ENCODE measurements around the gene LAMTOR1. TPM values are rescaled to one million over a fixed set of nuclear protein-coding genes. Genes with fewer than 3 reads are reported as not detected.
A peak's percentile ranks its signal among the peaks of the same experiment; 100 is the strongest.

The LAMTOR1 gene
- total RNA-seq, 1 donor from 2014 or later = 32.5 TPM

GRCh38 chr11:72120930-72121329, 17.8 kb upstream of the LAMTOR1 start:
- DNase-seq (ENCODE audit: low spot score) (no peak), ATAC-seq (no peak)

- ATAC-seq (no peak), DNase-seq (ENCODE audit: low spot score) (no peak)
Observed at GRCh38 chr11:72119198-72119597, 16.1 kb upstream of the LAMTOR1 start.

- DNase-seq (ENCODE audit: low spot score) = no peak
- ATAC-seq = no peak
Observed at GRCh38 chr11:72116019-72116755, 13.1 kb upstream of the LAMTOR1 start.

DNA sequence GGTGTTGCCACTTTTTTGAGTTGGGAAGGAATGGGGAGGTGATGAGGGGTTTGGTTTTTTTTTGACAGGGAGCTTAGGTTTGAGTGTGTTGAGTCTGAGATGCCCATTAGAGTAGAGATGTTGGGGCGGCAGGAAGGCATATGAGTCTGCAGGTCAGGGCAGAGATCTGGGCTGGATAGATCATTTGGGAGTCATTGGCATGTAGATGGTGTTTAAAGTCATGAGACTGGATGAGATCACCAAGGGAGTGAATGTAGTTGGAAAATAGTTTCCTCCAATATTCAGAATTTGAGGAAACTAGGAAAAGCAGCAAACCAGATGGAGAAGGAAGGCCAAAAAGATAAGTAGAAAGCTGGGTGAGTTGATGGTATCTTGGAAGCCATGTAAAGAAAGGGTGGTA, 11.5 kb upstream of the LAMTOR1 start:
- no peak for DNase-seq (ENCODE audit: low spot score)
- ATAC-seq = no peak

GRCh38 chr11:72112978-72113808, 10.1 kb upstream of the LAMTOR1 start:
- DNase-seq (ENCODE audit: low spot score) (no peak), ATAC-seq (no peak)

DNA sequence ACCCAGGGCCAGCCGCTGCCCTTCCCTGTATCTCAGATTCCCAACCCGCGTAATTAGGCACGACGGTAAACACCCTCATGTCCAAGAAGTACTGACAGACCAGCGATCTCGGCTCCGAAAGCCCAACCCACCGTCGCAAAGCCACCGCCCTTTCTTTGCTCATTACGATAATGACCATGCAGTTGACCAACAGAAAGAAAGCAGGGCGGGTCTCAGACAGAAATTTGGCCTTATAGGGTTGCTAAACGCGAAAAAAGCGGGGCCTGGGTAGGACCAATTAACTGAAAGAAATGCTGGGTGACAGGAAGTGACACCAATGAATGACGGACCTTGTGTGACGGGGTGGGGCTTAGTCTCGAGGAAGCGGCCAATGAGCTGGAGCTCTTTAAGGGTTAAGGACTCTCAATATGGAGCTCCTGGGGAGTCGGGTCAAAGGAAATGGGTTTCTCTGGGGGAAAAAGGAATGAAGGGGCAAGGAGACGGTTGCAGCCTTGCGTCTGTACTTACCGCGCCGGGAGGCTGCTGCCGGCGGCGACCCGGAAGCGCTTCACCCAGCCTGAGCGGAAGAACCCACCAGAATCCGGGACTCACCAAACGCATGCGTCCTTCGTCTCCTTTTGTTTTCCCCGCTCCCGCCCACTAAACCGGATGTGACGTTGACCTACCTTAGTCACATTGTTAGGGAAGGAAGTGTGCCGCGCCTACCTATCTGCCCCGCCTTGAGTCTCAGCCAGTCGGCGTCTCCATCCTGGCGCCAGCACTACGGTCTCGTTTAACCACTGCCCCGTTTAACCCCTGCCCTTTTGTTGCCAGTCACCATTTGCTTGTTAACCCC, 9.3 kb upstream of the LAMTOR1 start, which contains the start of gene ANAPC15:
ANAPC15 (minus strand) TSS at position 553 of the 835 bp plus-strand sequence. CDS start 1,419 bp downstream, outside the sequence.
- peak; percentile 91 for ATAC-seq

DNA sequence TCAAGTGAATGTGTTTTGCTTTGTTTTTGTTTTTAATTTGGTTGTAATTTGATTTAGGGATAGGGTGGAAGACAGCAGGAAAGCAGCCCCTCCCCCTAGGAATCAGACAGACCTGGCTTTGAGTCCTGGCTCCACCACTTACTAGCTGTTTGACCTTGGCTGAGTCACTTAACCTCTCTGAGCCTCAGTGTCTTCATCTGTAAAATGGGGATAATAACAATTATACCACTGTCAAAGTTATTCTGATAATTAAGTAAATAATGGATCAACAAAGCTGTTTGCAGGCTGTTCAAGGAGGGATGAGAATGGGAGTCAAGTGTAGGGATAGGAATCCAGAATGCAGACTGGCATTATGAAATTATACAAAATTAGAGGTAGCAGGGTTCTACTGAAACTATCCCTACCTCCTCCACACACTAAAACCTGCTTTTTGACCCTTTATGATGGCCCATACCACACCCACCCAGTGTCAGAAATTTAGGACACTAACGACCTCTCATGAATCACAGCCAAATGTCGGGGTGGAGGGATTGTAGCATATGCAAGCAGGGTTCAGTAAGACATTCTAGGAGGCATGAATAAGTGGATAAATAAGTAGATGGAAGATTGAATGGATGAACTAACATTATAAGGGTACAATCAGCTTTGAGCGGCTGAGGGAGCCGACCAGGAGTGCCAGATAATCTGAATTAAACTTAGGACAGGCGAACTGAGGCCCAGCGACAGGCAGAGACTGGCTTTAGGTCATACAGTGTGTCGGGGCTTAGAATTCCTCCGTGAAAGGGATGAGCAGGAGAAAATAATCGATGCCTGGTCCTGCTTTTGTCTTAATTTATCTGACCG, 8.4 kb upstream of the LAMTOR1 start:
- ATAC-seq (no peak), DNase-seq (ENCODE audit: low spot score) (no peak)

More for the DNA sequence above, 9.3 kb upstream of the LAMTOR1 start, which contains the start of gene ANAPC15:
- peak; percentile 99 for DNase-seq (ENCODE audit: low spot score)

DNA sequence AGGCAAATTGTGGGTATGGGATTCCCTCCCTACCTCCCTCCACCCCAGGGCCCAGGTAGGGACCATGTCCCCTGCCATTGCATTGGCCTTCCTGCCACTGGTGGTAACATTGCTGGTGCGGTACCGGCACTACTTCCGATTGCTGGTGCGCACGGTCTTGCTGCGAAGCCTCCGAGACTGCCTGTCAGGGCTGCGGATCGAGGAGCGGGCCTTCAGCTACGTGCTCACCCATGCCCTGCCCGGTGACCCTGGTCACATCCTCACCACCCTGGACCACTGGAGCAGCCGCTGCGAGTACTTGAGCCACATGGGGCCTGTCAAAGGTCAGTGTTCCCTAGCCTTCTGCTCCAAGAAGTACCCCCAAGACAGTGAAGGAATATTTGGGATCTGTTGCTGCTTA, 2.8 kb upstream of the LAMTOR1 start, which contains the start of gene TOMT:
TOMT (plus strand) TSS at position 37 of the 400 bp plus-strand sequence; CDS start at position 65, 28 bp downstream.
- ATAC-seq (no peak), DNase-seq (ENCODE audit: low spot score) (no peak)

DNA sequence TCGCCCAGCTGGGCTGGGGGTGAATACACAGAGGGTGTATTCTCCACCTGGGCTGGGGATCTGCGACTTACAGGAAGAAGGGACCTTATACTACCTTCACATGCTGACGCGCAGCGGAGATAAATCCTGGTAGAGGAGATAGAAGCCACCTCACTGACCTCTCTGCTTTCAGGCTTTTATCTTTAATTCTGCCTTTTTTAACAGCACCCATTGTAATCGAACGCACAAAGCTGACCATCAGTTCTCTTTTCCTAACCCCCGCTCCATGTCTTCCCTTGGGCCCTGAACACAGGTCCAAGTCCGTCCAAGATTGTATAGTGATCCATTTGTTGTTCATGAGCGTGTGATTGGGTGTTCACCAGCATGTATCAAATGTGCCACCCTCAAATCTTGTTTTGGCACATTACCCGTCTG, 664 bp upstream of the LAMTOR1 start:
- DNase-seq (ENCODE audit: low spot score) = no peak
- ATAC-seq = no peak

GRCh38 chr11:72102631-72102945, 509 bp downstream of the LAMTOR1 start:
- no peak for DNase-seq (ENCODE audit: low spot score)
- ATAC-seq = no peak

GRCh38 chr11:72102162-72102561, 935 bp downstream of the LAMTOR1 start:
- ATAC-seq = no peak

DNA sequence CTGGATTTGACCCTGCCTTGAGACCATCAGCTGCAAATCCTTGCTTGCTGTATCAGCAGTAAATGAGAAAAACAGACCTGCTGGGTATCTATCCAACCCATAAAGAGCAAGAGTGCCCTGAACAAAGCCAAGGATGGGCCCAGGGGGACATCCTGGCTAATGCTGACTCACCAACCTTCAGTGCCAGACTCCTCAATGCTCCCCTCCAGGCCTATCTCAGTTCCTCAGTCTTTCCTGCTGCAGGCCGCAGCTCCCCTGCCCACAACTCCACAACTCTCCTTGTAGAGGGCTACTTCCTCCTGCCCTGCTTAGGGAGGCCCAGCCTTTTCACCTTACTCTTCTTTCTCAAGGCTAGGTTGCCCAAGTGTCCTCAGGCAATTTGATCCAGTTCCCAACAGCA, 2.6 kb downstream of the LAMTOR1 start:
- no peak for DNase-seq (ENCODE audit: low spot score)
- no peak for ATAC-seq

More at GRCh38 chr11:72102162-72102561, 935 bp downstream of the LAMTOR1 start:
- DNase-seq (ENCODE audit: low spot score) = no peak

- ATAC-seq (no peak), DNase-seq (ENCODE audit: low spot score) (no peak)
Observed at GRCh38 chr11:72100009-72100408, 3.1 kb downstream of the LAMTOR1 start.

DNA sequence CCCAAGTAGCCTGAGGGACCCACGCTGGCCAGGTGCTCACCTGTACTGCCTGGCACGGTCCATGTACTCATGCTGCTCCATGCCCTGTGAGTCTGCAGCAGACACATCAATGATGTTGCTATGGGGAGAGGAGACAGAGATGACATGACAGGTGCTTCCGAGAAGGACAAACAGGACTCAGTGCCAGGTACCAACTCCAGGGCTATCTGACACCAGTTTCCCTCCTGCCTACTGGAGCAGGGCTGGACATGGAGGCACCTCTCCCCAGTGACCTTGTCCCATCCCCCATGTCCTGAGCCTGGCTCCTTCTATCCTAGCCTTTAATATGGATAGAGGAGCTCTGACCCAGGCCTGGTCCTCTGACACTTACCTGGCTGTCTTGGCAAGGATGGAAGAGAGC, 4.4 kb downstream of the LAMTOR1 start:
- DNase-seq (ENCODE audit: low spot score) (no peak), ATAC-seq (no peak)

DNA sequence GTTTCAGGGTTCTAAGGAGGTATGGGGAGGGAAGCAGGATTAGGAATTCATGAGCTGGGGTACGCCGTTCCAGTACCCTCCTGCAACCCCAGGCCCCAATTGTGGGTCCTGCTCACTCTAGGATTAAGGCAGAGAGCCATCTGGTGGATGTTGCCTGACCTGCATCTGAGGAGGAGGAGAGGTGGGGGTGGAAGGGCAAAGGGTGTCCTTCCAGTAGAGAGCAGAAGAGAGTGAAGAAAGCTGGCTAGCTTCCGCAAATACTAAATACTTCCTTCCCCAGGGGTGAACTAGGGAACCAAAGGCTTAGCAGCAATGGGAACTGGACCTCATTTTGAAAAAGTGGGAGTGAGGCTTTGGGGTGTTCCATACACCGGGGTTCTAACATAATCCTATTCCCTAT, 11.8 kb downstream of the LAMTOR1 start:
- peak; percentile 74 for DNase-seq (ENCODE audit: low spot score)
- ATAC-seq = peak; percentile 98

- ATAC-seq (no peak), DNase-seq (ENCODE audit: low spot score) (no peak)
Observed at GRCh38 chr11:72088076-72088808, 14.9 kb downstream of the LAMTOR1 start.

DNA sequence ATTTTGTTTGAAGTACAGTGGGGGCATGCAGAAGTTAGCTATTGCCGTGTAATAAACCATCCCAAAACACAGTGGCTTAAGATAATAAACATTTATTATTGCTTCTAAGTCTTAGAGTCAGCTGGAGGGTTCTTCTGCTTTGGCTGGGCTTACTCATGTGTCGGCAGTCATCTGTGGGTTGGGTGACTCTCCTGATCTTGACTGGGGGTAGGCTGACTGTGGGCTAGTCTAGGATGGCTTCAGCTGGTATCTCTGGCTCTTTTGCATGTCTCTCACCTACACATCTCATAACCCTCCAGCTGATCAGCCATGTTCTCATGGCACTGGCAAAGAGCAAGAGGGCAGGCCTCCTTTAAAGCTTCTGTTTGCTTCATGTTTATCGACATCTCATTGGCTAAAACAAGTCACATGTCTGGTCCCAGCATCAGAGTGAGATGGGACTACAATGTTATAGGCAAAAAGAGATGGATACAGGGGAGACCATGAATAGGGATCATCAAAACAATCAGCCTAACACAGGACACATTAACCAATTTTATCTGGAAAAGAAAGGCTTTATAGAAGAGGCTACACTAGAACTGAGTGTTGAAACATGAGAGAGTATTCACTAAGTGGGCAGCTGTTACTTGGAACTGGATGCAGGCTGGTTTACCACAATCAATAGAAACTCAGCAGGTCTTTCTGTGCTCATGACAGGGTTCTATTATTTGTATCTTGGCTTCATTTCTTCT, 17.3 kb downstream of the LAMTOR1 start:
- ATAC-seq (no peak), DNase-seq (ENCODE audit: low spot score) (no peak)

DNA sequence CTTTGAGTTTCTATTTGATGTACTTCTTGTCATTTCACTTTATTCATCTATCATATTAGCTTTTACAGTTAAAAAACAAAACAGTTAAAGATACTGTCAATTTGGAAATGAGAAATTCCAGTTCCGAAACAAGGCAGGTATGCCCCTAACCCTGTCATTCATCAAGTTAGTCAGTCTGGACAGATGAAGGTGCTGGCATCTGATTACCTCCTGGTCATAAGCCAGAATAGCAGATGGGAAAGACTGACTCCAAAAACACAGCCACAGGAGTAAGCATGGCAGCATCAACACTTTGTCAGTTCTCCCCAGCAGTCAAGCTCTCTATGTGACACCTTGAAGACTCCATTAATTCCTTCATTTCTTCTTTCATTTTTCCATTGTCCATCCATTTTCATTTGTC, 18.1 kb downstream of the LAMTOR1 start:
- no peak for DNase-seq (ENCODE audit: low spot score)
- no peak for ATAC-seq

- ATAC-seq = no peak
Observed at GRCh38 chr11:72084076-72084475, 19.0 kb downstream of the LAMTOR1 start.

More at GRCh38 chr11:72084076-72084475, 19.0 kb downstream of the LAMTOR1 start:
- DNase-seq (ENCODE audit: low spot score) = no peak

Data from left lobe of liver (tissue), 2 donors.